NCI-H345 treated with DMSO at 0.1 percent for 48 hours (cell line): ENCODE measurements around the gene NUFIP2.
A peak's percentile ranks its signal among the peaks of the same experiment; 100 is the strongest.
"Not testable (repeated sequence)": the region's sequence is repeated elsewhere in the genome, so short reads cannot be mapped to it uniquely, and the experiment has no call there.

Experiments used
- DNase-seq: peaks from one replicate; lab custom pipeline; 2025; ENCODE audit not compliant: unreplicated experiment; lab: John Stamatoyannopoulos, UW

The NUFIP2 gene

GRCh38 chr17:29293890-29294579 is at the start of gene NUFIP2:
Gene NUFIP2, minus strand, starts transcription at chr17:29294148. Its CDS starts 89 bp downstream, at chr17:29294059.
- peak; percentile 98 for DNase-seq

- DNase-seq: no peak
Observed at GRCh38 chr17:29342158-29342765, 48.3 kb upstream of the NUFIP2 start.

GRCh38 chr17:29341726-29342125 is 47.8 kb upstream of the NUFIP2 start:
- no peak for DNase-seq

GRCh38 chr17:29339016-29339415 is 45.1 kb upstream of the NUFIP2 start:
- DNase-seq: not testable (repeated sequence)

GRCh38 chr17:29331708-29332085 is 37.7 kb upstream of the NUFIP2 start:
- DNase-seq: no peak

- DNase-seq: no peak
Observed at GRCh38 chr17:29331075-29331707, 37.2 kb upstream of the NUFIP2 start.

GRCh38 chr17:29327412-29327811 is 33.5 kb upstream of the NUFIP2 start:
- no peak for DNase-seq

GRCh38 chr17:29326023-29326813 is 32.3 kb upstream of the NUFIP2 start:
- no peak for DNase-seq

- no peak for DNase-seq
Observed at GRCh38 chr17:29322363-29322762, 28.4 kb upstream of the NUFIP2 start.

- DNase-seq: no peak
Observed at GRCh38 chr17:29303386-29303785, 9.4 kb upstream of the NUFIP2 start.

- no peak for DNase-seq
Observed at GRCh38 chr17:29299031-29299430, 5.1 kb upstream of the NUFIP2 start.

GRCh38 chr17:29295420-29295819 is 1.5 kb upstream of the NUFIP2 start:
- DNase-seq: no peak

GRCh38 chr17:29294580-29294900 is 592 bp upstream of the NUFIP2 start:
- DNase-seq: peak; percentile 64

GRCh38 chr17:29292992-29293889 is 707 bp downstream of the NUFIP2 start:
- DNase-seq: peak; percentile 43

- DNase-seq: peak; percentile 28
Observed at GRCh38 chr17:29292071-29292991, 1.6 kb downstream of the NUFIP2 start.

GRCh38 chr17:29291163-29291752 is 2.7 kb downstream of the NUFIP2 start:
- DNase-seq: peak; percentile 48

- DNase-seq: no peak
Observed at GRCh38 chr17:29289852-29290251, 4.1 kb downstream of the NUFIP2 start.

GRCh38 chr17:29283961-29284360 is 10.0 kb downstream of the NUFIP2 start:
- no peak for DNase-seq

GRCh38 chr17:29283496-29283895 is 10.5 kb downstream of the NUFIP2 start:
- no peak for DNase-seq
